Fibroblast of mammary gland (primary cell): ENCODE results near the gene PCDHGC5.

Source experiments
- DNase-seq: peaks from one replicate; pipeline ENCODE4 v3.0.0-alpha.2; 2010; ENCODE audit warnings: low read depth
- H3K4me3 ChIP-seq: 2 replicates; pipeline ENCODE4 v1.5.1; 2011; ENCODE audit warnings: low read depth, mild to moderate bottlenecking, low read length, moderate library complexity; ENCODE audit not compliant: control insufficient read depth
- CTCF ChIP-seq: conservative IDR thresholded peaks from 2 replicates; pipeline ENCODE4 v1.5.1; 2011; ENCODE audit warnings: low read depth, low read length, inconsistent platforms; ENCODE audit not compliant: control insufficient read depth, insufficient read depth

The PCDHGC5 gene

GRCh38 chr5:141495453-141495811 is 6.6 kb downstream of the PCDHGC5 start:
- no peak overlapping the region for H3K4me3 ChIP-seq
- TF ChIP-seq CTCF, result no peak
- no peak for DNase-seq

GRCh38 chr5:141496038-141496437 is 7.2 kb downstream of the PCDHGC5 start:
- H3K4me3 ChIP-seq, result no peak overlapping the region
- no peak for TF ChIP-seq CTCF
- DNase-seq, result no peak

- DNase-seq, result no peak
- H3K4me3 ChIP-seq, result no peak overlapping the region
- no peak for TF ChIP-seq CTCF
Observed at GRCh38 chr5:141501761-141502160, 12.9 kb downstream of the PCDHGC5 start.

GRCh38 chr5:141503681-141504080 is 14.8 kb downstream of the PCDHGC5 start:
- no peak overlapping the region for H3K4me3 ChIP-seq
- no peak for DNase-seq
- TF ChIP-seq CTCF, result no peak

- H3K4me3 ChIP-seq, result no peak overlapping the region
- TF ChIP-seq CTCF, result no peak
- DNase-seq, result no peak
Observed at GRCh38 chr5:141504216-141504615, 15.3 kb downstream of the PCDHGC5 start.

GRCh38 chr5:141506381-141507155 is 17.7 kb downstream of the PCDHGC5 start:
- no peak for TF ChIP-seq CTCF
- no peak overlapping the region for H3K4me3 ChIP-seq
- DNase-seq, result no peak
